Activated CD4-positive, alpha-beta T cell treated with anti-CD3 and anti-CD28 coated beads for 24 hours (primary cell): Measurements from ENCODE around the gene LY86.

ENCODE experiments used
- DNase-seq, 2 donors: peaks; one replicate each; pipeline ENCODE4 v3.0.0-alpha.2; 2020; ENCODE audit warnings: low read depth in 2 of 2

LY86 gene

DNA sequence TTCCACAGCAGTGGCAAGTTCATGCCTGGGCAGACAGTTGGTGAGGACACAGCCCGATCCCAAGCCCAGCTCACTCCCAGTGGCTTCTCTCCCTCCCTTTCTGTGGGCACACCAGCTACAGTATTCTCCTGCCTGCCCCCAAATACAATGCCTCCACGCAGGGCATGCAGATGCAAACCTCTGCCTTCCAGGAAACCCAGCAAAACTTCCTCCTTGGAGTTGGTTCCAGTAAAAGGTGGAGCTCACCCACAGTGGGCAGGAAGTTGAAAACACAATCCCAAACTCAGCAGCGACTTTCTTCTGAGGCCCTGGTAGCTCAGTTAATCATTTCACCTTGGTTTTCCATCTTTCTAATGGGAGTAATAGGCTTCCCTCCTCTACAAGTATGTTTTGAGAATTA, 93.7 kb downstream of the LY86 start:
- DNase-seq, result no peak

DNA sequence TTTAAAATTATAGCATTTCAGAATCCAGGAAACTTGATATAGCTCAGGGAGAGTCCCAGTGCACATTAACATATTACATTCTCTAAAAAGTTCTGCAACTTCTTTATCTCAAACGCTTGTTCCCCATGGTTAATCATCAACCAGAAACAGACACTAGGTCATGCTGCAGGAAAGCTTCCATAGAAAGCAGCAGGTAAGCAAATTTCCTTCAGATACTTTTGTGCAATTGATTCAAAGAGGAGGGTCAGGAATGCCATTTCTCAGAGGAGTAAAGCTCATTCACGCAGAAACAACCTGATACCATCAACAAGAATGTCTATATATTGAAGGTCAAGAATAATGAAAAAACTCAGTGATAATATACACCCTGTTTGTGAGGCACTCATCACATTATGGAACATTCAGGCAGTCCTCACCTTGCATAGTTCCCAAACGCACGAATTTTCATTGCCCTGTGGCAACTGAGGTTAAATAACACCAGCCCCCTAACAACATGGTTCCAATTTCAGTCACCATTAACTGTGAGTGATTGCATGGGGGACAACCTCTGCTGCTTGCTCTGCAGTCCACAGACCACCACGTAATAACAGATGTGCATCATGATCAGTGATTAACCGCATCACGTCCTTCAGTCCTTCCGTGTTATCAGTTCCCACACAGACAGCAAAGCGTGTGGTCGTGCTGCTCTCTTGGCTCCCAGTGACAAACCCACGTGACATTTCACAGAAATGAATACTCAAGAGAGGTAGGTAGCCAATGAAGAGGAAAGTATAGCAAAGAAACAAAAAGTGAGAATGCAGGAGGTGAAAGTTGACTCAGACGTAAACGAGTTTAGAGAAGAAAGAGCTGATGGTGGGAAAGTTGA, 95.7 kb downstream of the LY86 start:
- DNase-seq, result no peak

- no peak for DNase-seq
These were observed 96.9 kb downstream of the LY86 start for GRCh38 chr6:6685249-6686040.

- DNase-seq, result no peak
These were observed 97.7 kb downstream of the LY86 start for GRCh38 chr6:6686176-6686575.

- peak in 1 of 2 donors; percentile 17 for DNase-seq
These were observed 98.5 kb downstream of the LY86 start for GRCh38 chr6:6686748-6687601.

DNA sequence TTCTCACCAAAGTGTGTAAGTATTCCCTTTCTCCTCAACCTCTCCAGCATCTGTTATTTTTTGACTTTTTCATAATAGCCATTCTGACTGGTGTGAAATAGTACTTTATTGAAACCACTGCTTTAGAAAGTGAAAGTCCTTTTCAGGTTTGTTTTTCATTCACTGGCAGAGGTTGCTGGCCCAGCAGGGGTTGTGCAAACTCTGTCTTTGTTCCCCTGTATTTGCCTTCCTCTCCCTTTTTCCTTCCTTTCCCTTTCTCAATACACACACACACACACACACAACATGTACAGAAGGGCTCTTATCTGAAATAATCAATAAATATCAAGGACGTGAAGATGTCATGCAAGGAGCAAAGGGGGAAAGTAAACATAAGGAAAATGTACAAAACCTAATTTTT, 99.8 kb downstream of the LY86 start:
- no peak for DNase-seq

- DNase-seq, result no peak
These were observed 100.4 kb downstream of the LY86 start for GRCh38 chr6:6688951-6689350.

DNA sequence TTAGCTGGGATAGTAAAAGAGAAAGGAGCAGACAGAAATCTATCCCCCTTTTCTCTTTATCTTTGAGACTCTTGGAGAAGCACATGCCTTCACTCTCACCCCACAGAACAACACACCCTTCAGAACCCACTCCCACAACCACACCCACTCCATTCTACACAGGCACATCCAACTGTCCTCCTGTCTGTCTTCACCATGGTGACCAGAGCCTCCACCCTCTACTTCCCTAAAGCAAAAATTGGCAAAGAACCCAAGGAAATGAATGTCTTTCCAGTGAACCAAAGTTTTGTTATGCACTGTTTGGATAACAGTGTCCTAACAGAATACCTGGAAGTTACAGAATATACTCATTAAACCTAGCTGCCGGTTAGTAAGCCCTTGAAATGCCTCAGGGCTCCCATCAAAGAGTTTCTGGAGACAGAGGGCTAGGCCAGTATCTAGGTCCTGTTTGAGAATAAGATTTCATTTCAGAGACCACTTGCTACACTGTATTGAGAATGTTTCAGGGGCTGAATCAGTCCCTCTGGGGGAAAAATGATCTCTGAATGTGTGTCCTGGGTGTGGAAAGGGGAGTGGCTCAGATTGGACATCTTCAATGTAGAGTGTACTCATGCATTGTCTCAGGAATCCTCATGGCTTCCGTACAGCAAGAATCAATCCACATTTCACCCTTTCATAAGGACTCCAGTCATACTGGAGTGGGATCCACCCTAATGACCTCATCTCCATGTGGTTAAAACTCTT, 101.1 kb downstream of the LY86 start:
- no peak for DNase-seq

- DNase-seq, result no peak
These were observed 101.6 kb downstream of the LY86 start for GRCh38 chr6:6690144-6690483.

- DNase-seq, result no peak
These were observed 105.9 kb downstream of the LY86 start for GRCh38 chr6:6694368-6694780.

DNA sequence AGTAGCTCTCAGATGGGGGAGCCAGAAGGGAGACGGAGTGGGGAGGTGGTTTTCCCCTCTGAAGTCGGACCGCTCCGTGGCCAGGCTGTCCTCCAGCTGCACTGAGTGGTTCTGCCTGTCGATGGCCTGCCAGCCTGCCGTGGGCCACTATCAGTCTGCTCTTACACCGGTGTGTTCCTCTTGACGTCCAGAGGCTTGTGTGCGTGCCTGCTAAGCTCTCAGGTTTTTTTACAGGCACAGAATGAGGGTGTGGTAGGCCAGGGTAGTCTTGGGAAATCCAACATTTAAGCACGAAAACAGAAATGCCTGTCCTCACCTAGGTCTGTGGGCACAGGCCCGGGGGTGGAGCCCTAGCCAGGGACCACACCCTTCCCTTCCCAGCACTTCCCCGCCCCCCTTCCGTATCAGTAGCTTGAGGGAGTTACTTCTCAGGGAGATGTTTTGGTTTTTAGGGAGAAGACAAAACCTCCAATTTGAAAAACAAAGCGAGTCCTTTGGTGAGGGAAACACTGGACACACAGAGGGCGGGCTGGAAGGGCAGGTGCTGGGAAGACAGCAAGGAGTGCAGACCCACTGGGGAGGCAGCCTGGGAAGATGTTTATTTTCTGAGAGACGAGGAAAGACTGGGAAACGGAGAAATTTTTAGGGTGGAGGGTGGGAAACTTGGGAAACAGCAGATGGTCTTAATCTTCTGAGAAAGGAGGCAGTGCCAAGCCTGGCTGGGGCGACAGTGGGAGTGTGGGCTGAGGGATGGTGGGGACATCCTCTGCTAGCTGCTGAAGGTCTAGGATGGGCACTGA, 106.5 kb downstream of the LY86 start:
- no peak for DNase-seq

DNA sequence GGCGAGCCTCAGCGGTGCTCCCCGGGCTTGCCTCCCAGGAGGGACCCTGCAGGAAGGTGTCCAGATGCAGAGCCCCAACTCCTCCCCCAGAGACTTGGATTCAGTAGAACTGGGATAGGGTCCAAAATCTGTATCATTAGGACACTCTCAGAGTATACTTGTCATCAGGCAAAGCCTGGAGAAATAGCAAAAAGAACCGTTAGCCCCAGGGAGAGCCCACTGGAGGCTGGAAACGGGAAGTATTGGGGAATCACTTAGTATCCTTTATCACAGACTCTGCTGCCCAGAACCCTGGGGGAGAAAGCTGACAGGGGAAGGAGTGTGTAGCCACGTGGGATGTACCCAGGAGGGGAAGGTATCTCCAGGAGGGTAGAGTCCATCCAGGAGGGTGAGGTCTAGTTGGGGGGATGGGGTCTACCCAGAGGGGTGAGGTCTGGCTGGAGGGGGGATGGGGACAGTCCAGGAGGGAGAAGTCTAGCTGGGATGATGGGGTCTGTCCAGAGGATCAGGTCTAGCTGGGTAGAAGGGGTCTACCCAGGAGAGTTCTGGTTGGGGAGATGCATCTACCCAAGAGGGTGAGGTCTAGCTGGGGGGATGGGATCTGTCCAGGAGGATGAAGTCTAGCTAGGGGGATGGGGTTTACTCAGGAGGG, 107.2 kb downstream of the LY86 start:
- no peak for DNase-seq

GRCh38 chr6:6696867-6697531, 108.5 kb downstream of the LY86 start:
- peak in 1 of 2 donors; percentile 30 for DNase-seq

DNA sequence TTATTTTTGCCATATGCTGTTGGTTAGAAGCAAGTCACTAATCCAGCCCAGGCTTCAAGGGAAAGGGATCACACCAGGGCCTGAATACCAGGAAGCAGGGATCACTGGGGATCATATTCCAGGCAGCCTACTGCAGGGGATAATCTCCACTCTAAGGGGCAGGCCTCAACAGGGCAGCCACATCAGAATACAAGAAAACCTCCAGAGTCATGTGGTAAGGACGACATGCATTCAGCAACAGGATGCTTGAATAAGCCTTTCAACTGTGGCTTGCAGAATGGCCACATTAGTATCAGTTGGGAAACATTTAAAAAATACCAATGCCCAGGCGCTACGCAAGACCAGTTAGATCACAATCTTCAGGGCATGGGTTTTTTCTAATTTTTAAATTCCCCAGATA, 109.1 kb downstream of the LY86 start:
- no peak for DNase-seq

DNA sequence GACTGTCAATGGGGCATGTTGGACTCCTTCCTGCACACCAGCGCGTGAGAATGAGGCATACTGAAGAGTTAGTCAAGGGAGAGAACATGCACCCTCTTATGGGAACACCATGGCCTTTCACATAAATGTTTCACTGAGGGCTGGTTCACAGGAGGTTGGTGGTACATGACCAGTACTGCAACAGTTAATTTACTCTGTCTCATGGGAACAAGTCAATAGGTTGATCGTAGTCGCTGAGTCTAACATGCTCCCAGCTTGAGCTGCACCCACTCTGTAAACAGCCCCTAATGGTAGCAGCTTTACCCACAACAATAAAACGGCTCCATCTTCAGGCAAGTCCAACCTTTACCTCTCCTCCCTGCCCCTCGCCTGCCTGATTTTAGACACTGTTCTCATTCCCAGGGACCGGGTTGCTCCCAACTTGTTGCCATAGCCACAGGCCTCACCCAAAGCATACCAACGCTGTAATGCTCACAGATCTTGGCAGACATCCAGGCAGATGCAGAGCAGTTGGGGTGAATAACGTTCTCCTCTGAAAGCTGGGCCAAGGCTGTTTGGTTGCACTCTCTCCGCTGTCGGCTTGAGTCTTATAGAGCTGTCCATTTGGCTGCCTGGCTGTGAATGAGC, 111.3 kb downstream of the LY86 start:
- no peak for DNase-seq

DNA sequence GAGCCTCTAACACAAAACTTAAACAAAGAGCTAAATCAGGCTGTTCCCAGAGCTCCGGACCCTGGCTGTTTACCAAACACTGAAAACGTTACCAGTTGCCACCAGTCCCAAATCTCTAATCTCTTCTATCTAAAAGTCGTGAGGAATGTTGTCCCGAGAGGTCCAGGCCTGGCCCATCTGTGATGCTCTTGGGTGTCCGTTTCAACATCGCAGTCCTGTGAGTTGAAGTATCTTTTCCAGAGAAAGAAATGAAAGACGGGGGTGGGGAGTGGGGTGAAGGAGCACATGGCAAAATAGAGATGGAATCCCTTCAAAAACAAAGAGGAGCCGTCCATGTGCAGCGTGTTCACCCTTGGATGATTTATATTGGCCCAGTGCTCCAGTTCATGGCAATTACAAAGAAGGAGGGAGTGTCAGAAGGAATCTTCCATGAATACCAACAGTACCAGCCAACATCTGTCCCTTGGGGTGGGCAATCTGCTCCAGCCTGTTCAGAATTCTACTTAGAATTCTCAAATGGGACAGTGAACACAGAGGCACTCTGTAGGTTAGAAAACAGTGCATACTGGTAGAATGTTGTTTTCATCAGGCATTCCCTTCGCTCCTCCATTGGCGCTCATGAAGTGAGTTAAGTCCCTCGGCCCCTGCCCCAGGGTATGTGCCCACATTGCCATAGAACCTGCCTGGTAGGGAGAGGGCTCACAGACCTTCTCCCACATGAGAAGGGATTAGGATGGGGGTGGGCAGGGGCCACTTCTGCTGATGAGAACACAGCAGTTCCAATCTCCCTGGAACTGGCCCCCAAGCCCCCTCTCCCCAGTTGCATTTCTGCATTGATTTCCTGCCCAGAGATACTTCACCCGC, 112.1 kb downstream of the LY86 start:
- no peak for DNase-seq

- no peak for DNase-seq
These were observed 113.3 kb downstream of the LY86 start for GRCh38 chr6:6701864-6702263.

GRCh38 chr6:6703699-6704098, 115.2 kb downstream of the LY86 start:
- DNase-seq, result no peak
